Measurements from ENCODE around the gene ZC3H6.

DNA sequence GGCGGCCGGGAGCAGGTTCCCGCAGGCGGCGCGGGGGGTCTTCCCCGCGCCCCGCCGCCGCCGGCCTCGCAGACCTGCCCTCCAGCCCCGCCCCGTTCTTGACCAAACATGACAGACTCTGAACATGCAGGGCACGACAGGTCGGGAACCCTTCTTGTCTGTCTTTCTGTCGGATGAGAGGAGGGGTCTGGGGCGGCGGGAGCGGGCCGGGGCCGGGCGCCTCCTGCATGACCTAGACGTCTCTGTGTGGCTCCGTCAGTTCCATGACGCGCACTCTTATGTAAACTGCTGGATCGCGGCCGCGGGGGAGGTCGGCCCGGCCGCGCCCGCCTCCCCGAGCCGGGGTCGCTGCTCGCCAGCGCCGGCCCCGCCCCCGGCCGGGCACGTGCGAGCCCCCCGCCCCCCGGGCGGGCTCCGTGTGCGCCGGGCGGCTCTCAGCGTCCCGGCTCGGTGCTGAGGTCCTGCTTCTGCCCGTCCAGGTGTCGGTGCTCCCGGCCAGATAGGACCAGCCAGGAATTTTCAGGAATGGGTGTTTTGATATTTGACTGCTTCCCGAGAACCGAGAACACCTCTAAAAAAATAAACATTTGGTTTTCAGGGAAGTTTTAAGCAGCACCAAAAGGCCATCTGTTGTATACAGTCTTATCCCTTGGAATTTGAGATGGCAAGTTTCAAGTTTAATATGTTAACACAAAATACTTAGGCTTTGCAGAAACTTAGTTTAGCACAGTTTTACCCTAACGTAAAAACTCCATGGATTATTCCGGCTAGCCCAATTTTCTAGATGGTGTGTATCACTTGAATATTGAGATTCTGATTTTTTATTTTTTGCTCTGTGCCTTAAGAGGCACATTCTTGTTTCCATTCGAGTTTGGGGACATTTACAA lies 733 bp downstream of the ZC3H6 start:
- TF ChIP-seq ZNF274 (IDR thresholded peaks at IDR 0.05; ENCODE audit: low read depth, low read length) (no peak), SUZ12 (IDR thresholded peaks at IDR 0.05; ENCODE audit: extremely low read depth, insufficient read depth, insufficient read length) (no peak), YY1 (IDR thresholded peaks at IDR 0.05; ENCODE audit: insufficient read depth, insufficient read length) (no peak)
